HepG2 (cell line): ENCODE data around the gene WDR43. TPM values are rescaled to one million over a fixed set of nuclear protein-coding genes. Genes with fewer than 3 reads are reported as not detected.
A peak's percentile ranks its signal among the peaks of the same experiment; 100 is the strongest.

Experiments
- ASH2L ChIP-seq: fragments of 300-600, 200-600 bp; sonication (generic); IDR thresholded peaks from 2 replicates; pipeline ENCODE4 v1.7.0; 2017; ENCODE audit warnings: low read depth, mild to moderate bottlenecking, moderate library complexity, mixed read lengths, low read length; ENCODE audit not compliant: insufficient read length
- CBX5 ChIP-seq: sonication (generic); formaldehyde crosslinking; IDR thresholded peaks from 2 replicates; pipeline ENCODE4 v1.4.0; 2020; ENCODE audit warnings: missing genetic modification reagents, borderline replicate concordance
- CEBPG ChIP-seq: IDR thresholded peaks from 2 replicates; pipeline ENCODE4 v1.6.1; 2016
- DMAP1 ChIP-seq: IDR thresholded peaks from 2 replicates; pipeline ENCODE4 v1.6.1; 2016
- ERF ChIP-seq: IDR thresholded peaks from 2 replicates; pipeline ENCODE4 v1.6.1; 2018; ENCODE audit warnings: missing biosample characterization, missing genetic modification reagents
- KMT2B ChIP-seq: IDR thresholded peaks from 2 replicates; pipeline ENCODE4 v1.6.1; 2016; ENCODE audit warnings: missing genetic modification reagents, missing compliant biosample characterization
- MAF1 ChIP-seq: sonication (generic); formaldehyde crosslinking; IDR thresholded peaks from 2 replicates; pipeline ENCODE4 v1.5.0; 2020; ENCODE audit warnings: missing genetic modification reagents, borderline replicate concordance
- MZF1 ChIP-seq: sonication (generic); formaldehyde crosslinking; IDR thresholded peaks from 2 replicates; pipeline ENCODE4 v1.8.1; 2023; ENCODE audit warnings: mild to moderate bottlenecking, missing genetic modification reagents, borderline replicate concordance
- NR2F6 ChIP-seq, 2 experiments: IDR thresholded peaks; 2 replicates each; pipeline ENCODE4 v1.6.1; 2016; ENCODE audit warnings: antibody characterized with exemption in 1 of 2, mild to moderate bottlenecking in 1 of 2
- NR3C1 ChIP-seq: sonication (generic); formaldehyde crosslinking; IDR thresholded peaks from 2 replicates; pipeline ENCODE4 v1.4.0; 2020; ENCODE audit warnings: missing genetic modification reagents
- PAXIP1 ChIP-seq: sonication (generic); formaldehyde crosslinking; conservative IDR thresholded peaks from 2 replicates; pipeline ENCODE4 v1.4.0; 2020; ENCODE audit warnings: mild to moderate bottlenecking, missing genetic modification reagents, moderate library complexity
- POGZ ChIP-seq: sonication (generic); formaldehyde crosslinking; IDR thresholded peaks from 2 replicates; pipeline ENCODE4 v1.4.0; 2020; ENCODE audit warnings: mild to moderate bottlenecking, missing genetic modification reagents
- RARA ChIP-seq: IDR thresholded peaks from 2 replicates; pipeline ENCODE4 v1.6.1; 2016; ENCODE audit warnings: missing genetic modification reagents, missing compliant biosample characterization
- SOX6 ChIP-seq, 2 experiments: fragments of 450-650 bp in 1 of 2; sonication (generic) in 1 of 2; formaldehyde crosslinking in 1 of 2; IDR thresholded peaks; 2 replicates each; pipeline versions ENCODE4 v1.4.0 to v1.6.1; 2017 to 2020; ENCODE audit warnings: antibody characterized with exemption in 1 of 2, mild to moderate bottlenecking in 1 of 2, missing genetic modification reagents in 1 of 2
- TRAFD1 ChIP-seq: sonication (generic); formaldehyde crosslinking; IDR thresholded peaks from 2 replicates; pipeline ENCODE4 v1.5.1; 2020; ENCODE audit warnings: missing genetic modification reagents, mild to moderate bottlenecking, borderline replicate concordance
- ZNF124 ChIP-seq: sonication (generic); formaldehyde crosslinking; IDR thresholded peaks from 2 replicates; pipeline ENCODE4 v1.4.0; 2020; ENCODE audit warnings: missing genetic modification reagents
- ZNF234 ChIP-seq: sonication (generic); formaldehyde crosslinking; conservative IDR thresholded peaks from 2 replicates; pipeline ENCODE4 v1.5.1; 2020; ENCODE audit warnings: mild to moderate bottlenecking, missing genetic modification reagents
- ZNF605 ChIP-seq: sonication (generic); formaldehyde crosslinking; IDR thresholded peaks from 2 replicates; pipeline ENCODE4 v1.8.0; 2022; ENCODE audit warnings: mild to moderate bottlenecking, missing genetic modification reagents
- ZNF850 ChIP-seq: sonication (generic); formaldehyde crosslinking; conservative IDR thresholded peaks from 2 replicates; pipeline ENCODE4 v1.9.0; 2021; ENCODE audit warnings: mild to moderate bottlenecking, missing genetic modification reagents
- polyA plus RNA-seq, 8 experiments: library from polyadenylated mRNA; depleted of rRNA in 3 of 8; stranded (reverse) in 7 of 8; unstranded in 1 of 8; fragments of >200 nt; fragmentation: Illumina TruSeq in 4 of 8; extraction: Trizol in 4 of 8; gene quantifications; 2 replicates each; pipeline versions ENCODE4 v1.2.1 to v1.2.3, GENCODE V29; 2011 to 2016; ENCODE audit warnings: low read depth in 4 of 8, missing spikeins in 1 of 8, mixed read lengths in 1 of 8; ENCODE audit not compliant: insufficient read depth in 1 of 8
- total RNA-seq, 5 experiments: library from RNA; depleted of rRNA; stranded (reverse); fragments of >200 nt; fragmentation: Illumina TruSeq; extraction: Trizol; gene quantifications; 2 replicates each; pipeline ENCODE4 v1.2.3, GENCODE V29; 2016; ENCODE audit warnings: low read depth in 1 of 5
- TF ChIP-seq, protein P1 (sequence below): sonication (generic); formaldehyde crosslinking; IDR thresholded peaks from 2 replicates; pipeline ENCODE4 v1.4.0; 2020; ENCODE audit warnings: missing genetic modification reagents

WDR43 gene
- total and polyA plus RNA-seq, 2 of the 13 experiments (the other 11 are each of a cell fraction or from before 2014, with no cell fraction given), result 121 to 167 TPM

- TF ChIP-seq, protein P1, sequence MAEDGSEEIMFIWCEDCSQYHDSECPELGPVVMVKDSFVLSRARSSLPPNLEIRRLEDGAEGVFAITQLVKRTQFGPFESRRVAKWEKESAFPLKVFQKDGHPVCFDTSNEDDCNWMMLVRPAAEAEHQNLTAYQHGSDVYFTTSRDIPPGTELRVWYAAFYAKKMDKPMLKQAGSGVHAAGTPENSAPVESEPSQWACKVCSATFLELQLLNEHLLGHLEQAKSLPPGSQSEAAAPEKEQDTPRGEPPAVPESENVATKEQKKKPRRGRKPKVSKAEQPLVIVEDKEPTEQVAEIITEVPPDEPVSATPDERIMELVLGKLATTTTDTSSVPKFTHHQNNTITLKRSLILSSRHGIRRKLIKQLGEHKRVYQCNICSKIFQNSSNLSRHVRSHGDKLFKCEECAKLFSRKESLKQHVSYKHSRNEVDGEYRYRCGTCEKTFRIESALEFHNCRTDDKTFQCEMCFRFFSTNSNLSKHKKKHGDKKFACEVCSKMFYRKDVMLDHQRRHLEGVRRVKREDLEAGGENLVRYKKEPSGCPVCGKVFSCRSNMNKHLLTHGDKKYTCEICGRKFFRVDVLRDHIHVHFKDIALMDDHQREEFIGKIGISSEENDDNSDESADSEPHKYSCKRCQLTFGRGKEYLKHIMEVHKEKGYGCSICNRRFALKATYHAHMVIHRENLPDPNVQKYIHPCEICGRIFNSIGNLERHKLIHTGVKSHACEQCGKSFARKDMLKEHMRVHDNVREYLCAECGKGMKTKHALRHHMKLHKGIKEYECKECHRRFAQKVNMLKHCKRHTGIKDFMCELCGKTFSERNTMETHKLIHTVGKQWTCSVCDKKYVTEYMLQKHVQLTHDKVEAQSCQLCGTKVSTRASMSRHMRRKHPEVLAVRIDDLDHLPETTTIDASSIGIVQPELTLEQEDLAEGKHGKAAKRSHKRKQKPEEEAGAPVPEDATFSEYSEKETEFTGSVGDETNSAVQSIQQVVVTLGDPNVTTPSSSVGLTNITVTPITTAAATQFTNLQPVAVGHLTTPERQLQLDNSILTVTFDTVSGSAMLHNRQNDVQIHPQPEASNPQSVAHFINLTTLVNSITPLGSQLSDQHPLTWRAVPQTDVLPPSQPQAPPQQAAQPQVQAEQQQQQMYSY (CRISPR knock-in tag), result peak; percentile 71; the same call in 1 of the 2 replicates
- TF ChIP-seq CEBPG (CRISPR knock-in tag) (peak; percentile 95), ZNF124 (CRISPR knock-in tag) (no peak), MZF1 (CRISPR knock-in tag) (0 out of 2 replicates have a peak, but pooled peaks have one; percentile 36), RARA (CRISPR knock-in tag) (peak; percentile 95), ERF (CRISPR knock-in tag) (peak; percentile 60), ZNF234 (CRISPR knock-in tag) (no peak), PAXIP1 (peak; percentile 41; the same call in 1 of the 2 replicates), KMT2B (CRISPR knock-in tag) (0 out of 2 replicates have a peak, but pooled peaks have one; percentile 28), POGZ (0 out of 2 replicates have a peak, but pooled peaks have one; percentile 34), CBX5 (peak; percentile 50; the same call in 1 of the 2 replicates), ASH2L (peak; percentile 47), ZNF850 (CRISPR knock-in tag) (no peak), NR3C1 (CRISPR knock-in tag) (no peak), ZNF605 (CRISPR knock-in tag) (peak; percentile 60; the same call in 1 of the 2 replicates), NR2F6 (IDR thresholded peaks at IDR 0.05) (peak; percentile 47; the same call in 1 of the 2 replicates), NR2F6 (CRISPR knock-in tag; IDR thresholded peaks at IDR 0.05) (peak; percentile 66), SOX6 (IDR thresholded peaks at IDR 0.05) (no peak), SOX6 (CRISPR knock-in tag; IDR thresholded peaks at IDR 0.05) (peak; percentile 80), DMAP1 (CRISPR knock-in tag) (peak; percentile 56; the same call in 1 of the 2 replicates), MAF1 (CRISPR knock-in tag) (no peak), TRAFD1 (CRISPR knock-in tag) (no peak)
These were observed 57.7 kb downstream of the WDR43 start (continued) for GRCh38 chr2:28951910-28952835.
